OCI-LY1 (cell line): ENCODE results near the gene CATSPERD.

Experiments used
- H2AFZ ChIP-seq: fragments of 200-600 bp; sonication (generic), shearing (Covaris generic); 2 replicates; pipeline ENCODE4 v1.6.0; 2014; ENCODE audit warnings: antibody characterized with exemption, mild to moderate bottlenecking, low read length
- H3F3A ChIP-seq: fragments of 200-600 bp; sonication (generic), shearing (Covaris generic); 2 replicates; pipeline ENCODE4 v1.6.0; 2014; ENCODE audit warnings: mild to moderate bottlenecking, antibody characterized with exemption, low read length, moderate library complexity; ENCODE audit not compliant: insufficient read depth
- H3K27ac ChIP-seq: fragments of 200-600 bp; sonication (generic); 2 replicates; pipeline ENCODE4 v1.5.1; 2014; ENCODE audit warnings: low read length, mixed run types, mild to moderate bottlenecking, low read depth; ENCODE audit not compliant: poor library complexity, severe bottlenecking
- H3K27me3 ChIP-seq: fragments of 200-600 bp; sonication (generic); 2 replicates; pipeline ENCODE4 v1.6.0; 2014; ENCODE audit warnings: antibody characterized with exemption, mild to moderate bottlenecking, low read length, moderate library complexity; ENCODE audit not compliant: insufficient read depth
- H3K36me3 ChIP-seq: fragments of 200-600 bp; sonication (generic); 2 replicates; pipeline ENCODE4 v1.6.1; 2014; ENCODE audit warnings: mild to moderate bottlenecking, antibody characterized with exemption, low read length, moderate library complexity, mixed read lengths; ENCODE audit not compliant: insufficient read depth
- H3K4me1 ChIP-seq: fragments of 200-600 bp; sonication (generic); 2 replicates; pipeline ENCODE4 v1.5.1; 2014; ENCODE audit warnings: mild to moderate bottlenecking, low read length, moderate library complexity; ENCODE audit not compliant: insufficient read depth, severe bottlenecking
- H3K4me2 ChIP-seq: fragments of 200-600 bp; sonication (generic), shearing (Covaris generic); 2 replicates; pipeline ENCODE4 v1.6.1; 2014; ENCODE audit warnings: low read length
- H3K4me3 ChIP-seq: fragments of 200-600 bp; sonication (generic); 2 replicates; pipeline ENCODE4 v1.5.1; 2014; ENCODE audit warnings: low read length, low read depth, mild to moderate bottlenecking, mixed read lengths; ENCODE audit not compliant: poor library complexity, severe bottlenecking
- H3K79me2 ChIP-seq: fragments of 200-600 bp; shearing (Covaris generic); 2 replicates; pipeline ENCODE4 v1.6.1; 2016; ENCODE audit warnings: mixed run types, low read length, mixed read lengths; ENCODE audit not compliant: insufficient read depth
- H3K9ac ChIP-seq: fragments of 200-600 bp; sonication (generic), shearing (Covaris generic); 2 replicates; pipeline ENCODE4 v1.6.1; 2014; ENCODE audit warnings: mild to moderate bottlenecking, low read length, mixed read lengths
- H3K9me2 ChIP-seq: fragments of 200-600 bp; sonication (generic), shearing (Covaris generic); 2 replicates; pipeline ENCODE4 v1.6.1; 2014; ENCODE audit warnings: low read depth, mild to moderate bottlenecking, low read length, mixed read lengths
- H3K9me3 ChIP-seq: fragments of 200-600 bp; shearing (Covaris generic); 2 replicates; pipeline ENCODE4 v1.6.1; 2014; ENCODE audit warnings: low read length, mixed read lengths
- H4K20me1 ChIP-seq: fragments of 200-600 bp; sonication (generic), shearing (Covaris generic); 2 replicates; pipeline ENCODE4 v1.6.0; 2016; ENCODE audit warnings: mild to moderate bottlenecking, low read length; ENCODE audit not compliant: insufficient read depth
- EZH2 ChIP-seq: fragments of 200-600 bp; sonication (generic), shearing (Covaris generic); IDR thresholded peaks from 2 replicates; pipeline ENCODE4 v1.8.0; 2017; ENCODE audit warnings: borderline replicate concordance, mixed run types, mild to moderate bottlenecking, antibody characterized with exemption, low read length, moderate library complexity, mixed read lengths
- TF ChIP-seq, protein P1 (sequence below): fragments of 200-600 bp; sonication (generic), shearing (Covaris generic); IDR thresholded peaks from 2 replicates; pipeline ENCODE4 v1.5.1; 2017; ENCODE audit warnings: mild to moderate bottlenecking, antibody characterized with exemption, low read length, moderate library complexity, mixed read lengths

The CATSPERD gene

GRCh38 chr19:5798244-5798643 lies 77.8 kb downstream of the CATSPERD start:
- Histone ChIP-seq H3K79me2 (no peaks in the 10 kb centered on the region), H3K27me3 (no peaks in the 10 kb centered on the region), H3K4me1 (no peaks in the 10 kb centered on the region), H3K27ac (no peak overlapping the region), H3K9me3 (no peaks in the 10 kb centered on the region), H2AFZ (no peak overlapping the region), H3K4me3 (no peak overlapping the region), H4K20me1 (no peaks in the 10 kb centered on the region), H3K9me2 (no peaks in the 10 kb centered on the region), H3K36me3 (no peaks in the 10 kb centered on the region), H3K4me2 (no peak overlapping the region), H3F3A (no peaks in the 10 kb centered on the region), H3K9ac (no peak overlapping the region)
- TF ChIP-seq, protein P1, sequence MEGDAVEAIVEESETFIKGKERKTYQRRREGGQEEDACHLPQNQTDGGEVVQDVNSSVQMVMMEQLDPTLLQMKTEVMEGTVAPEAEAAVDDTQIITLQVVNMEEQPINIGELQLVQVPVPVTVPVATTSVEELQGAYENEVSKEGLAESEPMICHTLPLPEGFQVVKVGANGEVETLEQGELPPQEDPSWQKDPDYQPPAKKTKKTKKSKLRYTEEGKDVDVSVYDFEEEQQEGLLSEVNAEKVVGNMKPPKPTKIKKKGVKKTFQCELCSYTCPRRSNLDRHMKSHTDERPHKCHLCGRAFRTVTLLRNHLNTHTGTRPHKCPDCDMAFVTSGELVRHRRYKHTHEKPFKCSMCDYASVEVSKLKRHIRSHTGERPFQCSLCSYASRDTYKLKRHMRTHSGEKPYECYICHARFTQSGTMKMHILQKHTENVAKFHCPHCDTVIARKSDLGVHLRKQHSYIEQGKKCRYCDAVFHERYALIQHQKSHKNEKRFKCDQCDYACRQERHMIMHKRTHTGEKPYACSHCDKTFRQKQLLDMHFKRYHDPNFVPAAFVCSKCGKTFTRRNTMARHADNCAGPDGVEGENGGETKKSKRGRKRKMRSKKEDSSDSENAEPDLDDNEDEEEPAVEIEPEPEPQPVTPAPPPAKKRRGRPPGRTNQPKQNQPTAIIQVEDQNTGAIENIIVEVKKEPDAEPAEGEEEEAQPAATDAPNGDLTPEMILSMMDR: no peak
- TF ChIP-seq EZH2: no peak

- Histone ChIP-seq H3K4me2 (no peak overlapping the region), H3K9me2 (no peaks in the 10 kb centered on the region), H3K27ac (no peak overlapping the region), H3K9me3 (no peaks in the 10 kb centered on the region), H4K20me1 (no peaks in the 10 kb centered on the region), H2AFZ (no peak overlapping the region), H3K9ac (no peak overlapping the region), H3K36me3 (no peaks in the 10 kb centered on the region), H3K27me3 (no peaks in the 10 kb centered on the region), H3K4me1 (peaks cover 11% of the 10 kb centered on the region), H3K4me3 (no peak overlapping the region), H3K79me2 (no peaks in the 10 kb centered on the region), H3F3A (no peaks in the 10 kb centered on the region)
- TF ChIP-seq, protein P1: no peak
Measured at GRCh38 chr19:5799247-5800241, 79.1 kb downstream of the CATSPERD start.

DNA sequence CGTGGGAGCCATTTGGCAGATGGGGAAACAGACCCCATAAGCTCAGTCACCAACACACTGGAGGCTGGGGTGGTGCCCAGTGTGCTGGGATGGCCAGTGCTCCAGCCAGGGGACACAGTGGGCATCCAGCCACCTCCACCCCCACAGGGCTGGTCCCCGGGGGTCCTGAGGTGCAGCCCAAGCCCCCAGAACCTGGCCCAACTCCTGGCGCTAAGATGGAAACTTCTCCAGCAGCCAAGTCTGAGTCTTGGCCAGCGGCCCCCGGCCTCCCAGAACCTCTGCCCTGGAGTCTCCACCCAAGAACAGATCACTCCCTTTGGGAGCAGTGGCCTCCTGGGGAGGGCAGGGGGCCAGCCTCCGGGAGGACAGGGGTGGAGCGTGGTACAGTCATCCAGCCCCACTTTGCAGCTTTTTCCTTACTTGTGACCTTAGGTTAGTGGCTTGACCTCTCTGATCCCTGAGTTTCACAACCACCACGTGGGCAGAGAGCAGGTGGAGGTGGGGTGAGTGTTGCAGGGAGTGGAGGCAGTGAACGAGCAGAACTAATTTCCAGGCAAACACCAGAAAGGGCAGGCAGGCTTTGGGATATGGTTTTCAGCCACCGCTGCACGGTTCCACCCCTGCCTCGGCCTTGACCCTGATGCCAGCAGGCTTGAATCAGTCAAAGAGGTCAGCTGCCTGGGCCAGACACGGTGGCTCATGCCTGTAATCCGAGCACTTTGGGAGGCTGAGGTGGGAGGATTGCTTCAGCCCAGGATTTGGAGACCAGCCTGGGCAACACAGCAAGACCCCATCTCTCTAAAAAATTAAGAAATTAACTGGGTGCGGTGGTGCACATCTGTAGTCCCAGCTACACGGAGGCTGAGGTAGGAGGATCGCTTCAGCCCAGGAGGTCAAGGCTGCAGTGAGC lies 80.2 kb downstream of the CATSPERD start:
- Histone ChIP-seq H4K20me1 (no peaks in the 10 kb centered on the region), H3K36me3 (no peaks in the 10 kb centered on the region), H3K79me2 (no peaks in the 10 kb centered on the region), H3K4me2 (no peak overlapping the region), H3K9me3 (no peaks in the 10 kb centered on the region), H3K4me3 (no peak overlapping the region), H2AFZ (no peak overlapping the region), H3K9ac (no peak overlapping the region), H3K27ac (no peak overlapping the region), H3K27me3 (no peaks in the 10 kb centered on the region; the same call in 1 of the 2 replicates), H3K4me1 (peaks cover 17% of the 10 kb centered on the region), H3F3A (no peaks in the 10 kb centered on the region), H3K9me2 (no peaks in the 10 kb centered on the region)
- TF ChIP-seq, protein P1: no peak
- TF ChIP-seq EZH2: no peak
